GM20000 (cell line): ENCODE results near the gene SLC7A1.

Source experiments
- DNase-seq: peaks from one replicate; pipeline ENCODE4 v3.0.0; 2012; ENCODE audit warnings: low spot score
- TF ChIP-seq, protein P1 (sequence below): IDR thresholded peaks from 2 replicates; pipeline ENCODE4 v1.5.1; 2012; ENCODE audit warnings: mild to moderate bottlenecking, control low read depth; ENCODE audit errors: extremely low read depth, missing control alignments

SLC7A1 gene

DNA sequence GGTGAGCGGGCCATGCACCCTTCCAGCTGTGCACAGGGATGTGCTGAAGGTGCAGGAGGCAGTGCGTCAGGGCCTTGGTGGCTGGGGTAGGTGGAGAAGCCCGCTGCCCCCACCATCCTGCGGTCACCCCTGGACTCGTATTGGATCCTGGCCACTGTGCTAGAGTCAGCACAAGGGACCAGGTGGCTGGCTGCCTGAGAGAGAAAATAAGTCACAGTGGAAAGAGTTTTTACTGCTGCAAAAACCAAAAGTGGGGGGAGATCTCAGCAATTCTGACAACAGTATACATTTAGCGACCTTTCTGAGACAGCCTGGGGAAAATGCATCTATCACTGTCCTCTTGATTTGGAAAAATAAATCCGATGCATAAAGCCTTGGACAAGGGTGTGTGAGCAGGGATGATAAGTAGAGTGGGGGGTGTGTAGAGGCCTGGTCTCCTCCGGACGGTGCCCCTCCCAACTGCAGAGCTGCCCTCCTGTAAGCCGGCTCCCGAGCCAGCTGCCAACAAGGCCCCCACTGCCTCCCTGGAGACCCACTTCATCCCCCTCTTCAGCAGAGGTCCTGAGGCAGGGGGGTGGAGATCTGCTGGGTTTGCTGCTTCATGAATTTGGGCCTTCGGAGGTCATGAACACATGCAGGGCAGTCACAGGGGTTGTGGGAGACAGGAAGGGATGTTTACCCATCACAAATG lies 84.2 kb downstream of the SLC7A1 start:
- no peak for DNase-seq
- TF ChIP-seq, protein P1, sequence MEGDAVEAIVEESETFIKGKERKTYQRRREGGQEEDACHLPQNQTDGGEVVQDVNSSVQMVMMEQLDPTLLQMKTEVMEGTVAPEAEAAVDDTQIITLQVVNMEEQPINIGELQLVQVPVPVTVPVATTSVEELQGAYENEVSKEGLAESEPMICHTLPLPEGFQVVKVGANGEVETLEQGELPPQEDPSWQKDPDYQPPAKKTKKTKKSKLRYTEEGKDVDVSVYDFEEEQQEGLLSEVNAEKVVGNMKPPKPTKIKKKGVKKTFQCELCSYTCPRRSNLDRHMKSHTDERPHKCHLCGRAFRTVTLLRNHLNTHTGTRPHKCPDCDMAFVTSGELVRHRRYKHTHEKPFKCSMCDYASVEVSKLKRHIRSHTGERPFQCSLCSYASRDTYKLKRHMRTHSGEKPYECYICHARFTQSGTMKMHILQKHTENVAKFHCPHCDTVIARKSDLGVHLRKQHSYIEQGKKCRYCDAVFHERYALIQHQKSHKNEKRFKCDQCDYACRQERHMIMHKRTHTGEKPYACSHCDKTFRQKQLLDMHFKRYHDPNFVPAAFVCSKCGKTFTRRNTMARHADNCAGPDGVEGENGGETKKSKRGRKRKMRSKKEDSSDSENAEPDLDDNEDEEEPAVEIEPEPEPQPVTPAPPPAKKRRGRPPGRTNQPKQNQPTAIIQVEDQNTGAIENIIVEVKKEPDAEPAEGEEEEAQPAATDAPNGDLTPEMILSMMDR, result no peak

DNA sequence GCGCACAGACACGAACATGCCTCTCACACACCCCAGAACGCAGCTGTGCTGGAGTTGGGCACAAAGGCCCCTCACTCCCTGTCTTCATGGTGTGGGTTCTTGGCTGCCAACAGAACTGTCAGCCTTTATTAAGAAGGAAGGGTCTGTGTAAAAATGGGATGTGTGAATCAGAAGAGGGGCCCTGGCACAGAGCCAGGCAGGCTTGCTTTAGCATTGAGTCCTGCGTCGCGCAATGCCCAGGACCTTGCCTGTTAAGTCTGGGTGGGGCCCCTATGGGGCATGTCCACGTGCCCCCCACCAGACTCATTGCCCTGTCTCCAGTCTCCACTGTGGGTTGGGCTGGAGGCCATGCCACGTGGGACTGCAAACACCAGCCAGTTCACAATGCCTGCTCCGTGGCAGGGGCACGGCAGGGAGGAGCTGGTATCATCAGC lies 84.8 kb downstream of the SLC7A1 start:
- no peak for DNase-seq
- TF ChIP-seq, protein P1, result no peak

DNA sequence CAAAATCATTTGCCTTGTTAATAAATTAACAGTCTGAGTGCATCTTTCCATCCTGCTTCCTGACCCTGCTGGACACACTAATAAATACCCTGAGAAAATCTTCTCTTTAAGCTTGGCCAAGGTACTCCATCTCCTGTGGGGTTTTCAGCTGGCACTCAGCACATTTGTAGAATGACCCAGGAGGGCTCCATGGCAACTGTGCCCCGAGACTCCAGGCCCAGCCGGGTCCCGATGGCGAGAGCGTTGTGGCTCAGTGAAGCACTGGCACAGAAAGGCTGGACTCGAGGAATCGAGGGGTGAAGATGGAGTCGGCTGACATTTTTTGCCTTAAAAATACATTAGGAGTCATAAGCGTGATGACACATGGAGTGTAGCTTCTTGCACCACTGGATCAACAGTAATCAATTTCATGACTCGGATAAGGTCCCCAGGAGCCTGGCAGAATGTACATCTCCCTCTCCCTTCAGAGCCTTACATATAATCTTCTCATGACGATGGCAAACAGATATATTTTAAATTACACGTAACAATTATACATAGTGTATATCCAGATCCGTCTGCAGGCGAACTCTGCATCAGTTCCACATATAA lies 85.4 kb downstream of the SLC7A1 start:
- no peak for DNase-seq
- TF ChIP-seq, protein P1, result no peak

DNA sequence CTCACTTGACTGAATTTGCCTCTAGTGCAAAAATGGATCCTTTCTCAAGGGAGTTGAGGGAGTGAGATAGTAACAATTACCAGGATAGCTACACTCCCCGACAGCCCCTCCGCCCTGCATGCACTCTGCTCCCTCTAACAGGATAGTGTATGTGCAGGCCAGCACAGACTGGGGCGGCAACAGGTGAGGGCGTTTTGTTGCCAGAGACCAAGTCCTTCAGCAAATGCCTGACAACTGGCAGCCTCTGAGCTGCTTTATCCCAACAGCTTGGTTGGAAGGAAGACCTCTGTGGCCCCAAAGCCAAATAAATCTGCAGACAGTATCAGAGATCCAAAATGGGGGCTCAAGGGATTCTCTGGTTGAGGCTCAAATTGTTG lies 86.6 kb downstream of the SLC7A1 start:
- no peak for DNase-seq
- TF ChIP-seq, protein P1, result no peak

DNA sequence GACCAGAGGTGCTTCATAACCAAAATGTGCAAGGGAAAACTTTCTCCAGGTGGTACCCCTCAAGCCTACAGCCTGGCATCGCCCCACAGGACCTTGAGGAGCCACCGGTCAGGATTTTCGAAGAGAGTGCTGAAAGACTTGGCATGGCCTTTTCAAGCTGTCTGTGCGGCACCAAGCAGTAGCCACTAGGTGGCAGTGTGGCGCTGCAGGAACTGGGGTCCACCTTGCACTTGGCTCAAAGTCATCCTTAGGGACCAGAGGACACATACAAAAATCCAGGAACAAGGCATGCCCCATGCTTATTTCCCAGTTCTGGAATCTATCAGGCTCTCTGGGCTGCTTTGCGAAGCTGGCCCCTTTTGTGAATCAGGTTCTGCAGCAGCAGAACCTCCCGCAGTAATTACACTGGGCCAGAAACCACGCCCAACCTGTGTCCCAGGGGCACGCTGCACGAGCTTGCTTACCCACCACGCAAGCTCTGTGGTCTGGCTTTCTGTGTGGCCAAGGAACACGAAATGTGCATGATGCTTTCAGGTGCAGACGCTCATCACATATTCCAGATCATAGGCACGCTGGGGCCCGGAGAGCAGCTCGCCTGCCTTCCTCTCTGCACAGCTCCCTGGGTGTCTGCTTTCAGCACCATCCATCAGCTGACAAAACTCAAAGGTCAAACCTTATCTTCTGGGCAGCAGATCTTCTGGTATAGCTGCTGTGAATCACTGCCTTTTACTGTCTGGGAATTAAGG lies 87.2 kb downstream of the SLC7A1 start:
- peak; percentile 88 for DNase-seq
- TF ChIP-seq, protein P1, result peak; percentile 87

DNA sequence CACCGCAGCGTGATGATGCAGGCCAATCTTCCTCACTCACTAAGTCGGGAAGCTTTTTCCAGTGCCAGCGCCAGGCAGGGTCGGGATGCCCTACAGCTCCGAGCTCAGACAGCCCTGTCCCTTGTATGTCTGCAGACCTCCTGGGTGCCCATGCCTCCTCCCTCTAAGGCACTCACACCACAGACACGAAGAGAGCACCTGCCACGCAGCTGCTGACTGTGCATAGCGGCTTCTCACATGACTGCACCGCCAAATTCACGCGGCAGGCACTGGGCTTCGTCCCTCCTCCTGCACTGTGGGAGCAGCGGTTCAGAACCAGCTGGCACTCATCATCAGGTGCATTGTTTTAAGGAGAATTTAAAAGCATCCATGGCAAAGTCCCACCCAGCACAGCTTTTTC lies 88.1 kb downstream of the SLC7A1 start:
- TF ChIP-seq, protein P1, result no peak
- no peak for DNase-seq

DNA sequence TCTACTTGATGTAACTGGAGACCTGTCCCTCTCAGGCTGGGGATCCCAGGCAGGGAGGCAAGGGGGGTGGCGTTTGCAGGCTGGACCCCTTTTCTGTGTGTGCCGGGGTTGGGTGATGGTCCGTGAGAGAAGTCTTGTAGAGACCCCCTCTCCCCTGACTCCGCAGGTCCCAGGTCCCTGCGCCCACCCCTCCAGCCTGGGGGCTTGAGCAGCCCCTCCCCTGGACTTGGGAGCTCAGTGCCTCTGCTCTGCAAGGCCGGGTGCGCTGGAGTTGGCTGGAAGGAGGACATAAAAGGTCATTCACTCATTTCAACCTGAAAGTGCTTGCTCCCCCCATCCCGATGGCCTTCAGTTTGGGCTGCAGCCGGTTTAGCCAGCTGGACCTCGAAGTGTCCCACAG lies 89.5 kb downstream of the SLC7A1 start:
- TF ChIP-seq, protein P1, result no peak
- DNase-seq, result no peak
